HG02973 (cell line): Measurements from ENCODE around the gene PRMT1.

ENCODE experiments used
- ATAC-seq: cut with Tn5 transposase; IDR thresholded peaks from one replicate; pipeline ENCODE4 v1.9.1; 2021; ENCODE audit warnings: moderate library complexity; ENCODE audit not compliant: unreplicated experiment

Gene PRMT1

GRCh38 chr19:49651029-49651819 is 25.8 kb upstream of the PRMT1 start:
- no peak for ATAC-seq

- no peak for ATAC-seq
Observed at GRCh38 chr19:49651820-49652550, 25.1 kb upstream of the PRMT1 start.

GRCh38 chr19:49652551-49653465 is 24.3 kb upstream of the PRMT1 start:
- no peak for ATAC-seq

- no peak for ATAC-seq
Observed at GRCh38 chr19:49653466-49653806, 23.6 kb upstream of the PRMT1 start.

- ATAC-seq, result no peak
Observed at GRCh38 chr19:49654581-49654980, 22.5 kb upstream of the PRMT1 start.

GRCh38 chr19:49655570-49656455 is 21.3 kb upstream of the PRMT1 start:
- no peak for ATAC-seq

- ATAC-seq, result no peak
Observed at GRCh38 chr19:49656456-49657109, 20.5 kb upstream of the PRMT1 start.

GRCh38 chr19:49657493-49658138 is 19.5 kb upstream of the PRMT1 start:
- no peak for ATAC-seq

GRCh38 chr19:49658139-49658517 is 18.9 kb upstream of the PRMT1 start:
- ATAC-seq, result no peak

GRCh38 chr19:49658566-49659442 is 18.3 kb upstream of the PRMT1 start:
- ATAC-seq, result no peak

GRCh38 chr19:49660338-49660961 is 16.6 kb upstream of the PRMT1 start:
- no peak for ATAC-seq

- no peak for ATAC-seq
Observed at GRCh38 chr19:49662011-49662410, 15.1 kb upstream of the PRMT1 start.

- ATAC-seq, result no peak
Observed at GRCh38 chr19:49663224-49663623, 13.8 kb upstream of the PRMT1 start.

GRCh38 chr19:49664171-49665035 is 12.7 kb upstream of the PRMT1 start:
- ATAC-seq, result no peak

- no peak for ATAC-seq
Observed at GRCh38 chr19:49665036-49665350, 12.1 kb upstream of the PRMT1 start.

GRCh38 chr19:49665351-49666119 is 11.5 kb upstream of the PRMT1 start, which contains the start of the genes BCL2L12 and IRF3:
BCL2L12 (plus strand) TSS chr19:49665933; CDS start chr19:49666693, 760 bp downstream.
IRF3 (minus strand) TSS chr19:49665857; CDS start chr19:49664838, 1,019 bp downstream.
- ATAC-seq, result peak; percentile 74
